SU-DHL-6 (cell line): ENCODE measurements around the gene FCRL5.

Experiments used
- EZH2phosphoT487 ChIP-seq: fragments of 200-600 bp; sonication (generic), shearing (Covaris generic); conservative IDR thresholded peaks from 2 replicates; pipeline ENCODE4 v1.6.1; 2018; ENCODE audit warnings: mild to moderate bottlenecking, antibody characterized with exemption, low read length, moderate library complexity, mixed read lengths
- TF ChIP-seq, protein P1 (sequence below): fragments of 200-600 bp; sonication (generic); IDR thresholded peaks from one replicate; pipeline ENCODE4 v1.5.1; 2017; ENCODE audit warnings: antibody characterized with exemption, mild to moderate bottlenecking, low read length, moderate library complexity; ENCODE audit not compliant: insufficient read depth, poor library complexity, severe bottlenecking

DNA sequence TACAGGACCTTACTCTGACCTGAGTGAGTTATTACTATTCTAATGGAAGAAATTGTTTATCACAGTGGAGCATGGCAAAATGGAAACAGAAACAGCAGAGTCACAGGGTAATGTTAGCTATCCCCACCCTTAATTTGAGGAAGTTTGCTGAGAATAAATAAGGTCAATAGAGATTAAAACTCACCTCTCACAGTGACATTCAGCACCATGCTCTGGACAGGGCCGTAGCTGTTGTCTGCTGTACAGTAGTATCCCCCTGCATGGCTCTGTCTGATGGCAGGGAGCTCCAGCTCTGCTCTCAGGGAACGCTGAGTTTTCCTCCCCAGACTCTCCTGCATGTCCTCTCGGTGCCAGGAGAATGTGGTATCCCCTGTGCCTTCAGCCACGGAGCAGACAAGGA, 33.7 kb upstream of the FCRL5 start:
- TF ChIP-seq, protein P1, sequence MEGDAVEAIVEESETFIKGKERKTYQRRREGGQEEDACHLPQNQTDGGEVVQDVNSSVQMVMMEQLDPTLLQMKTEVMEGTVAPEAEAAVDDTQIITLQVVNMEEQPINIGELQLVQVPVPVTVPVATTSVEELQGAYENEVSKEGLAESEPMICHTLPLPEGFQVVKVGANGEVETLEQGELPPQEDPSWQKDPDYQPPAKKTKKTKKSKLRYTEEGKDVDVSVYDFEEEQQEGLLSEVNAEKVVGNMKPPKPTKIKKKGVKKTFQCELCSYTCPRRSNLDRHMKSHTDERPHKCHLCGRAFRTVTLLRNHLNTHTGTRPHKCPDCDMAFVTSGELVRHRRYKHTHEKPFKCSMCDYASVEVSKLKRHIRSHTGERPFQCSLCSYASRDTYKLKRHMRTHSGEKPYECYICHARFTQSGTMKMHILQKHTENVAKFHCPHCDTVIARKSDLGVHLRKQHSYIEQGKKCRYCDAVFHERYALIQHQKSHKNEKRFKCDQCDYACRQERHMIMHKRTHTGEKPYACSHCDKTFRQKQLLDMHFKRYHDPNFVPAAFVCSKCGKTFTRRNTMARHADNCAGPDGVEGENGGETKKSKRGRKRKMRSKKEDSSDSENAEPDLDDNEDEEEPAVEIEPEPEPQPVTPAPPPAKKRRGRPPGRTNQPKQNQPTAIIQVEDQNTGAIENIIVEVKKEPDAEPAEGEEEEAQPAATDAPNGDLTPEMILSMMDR = no peak
- TF ChIP-seq EZH2phosphoT487 = no peak
